ENCODE data around the gene EIF5A2.

- TF ChIP-seq CTCF (IDR thresholded peaks at IDR 0.05; ENCODE audit: low read length) (no peak), EZH2 (IDR thresholded peaks at IDR 0.05; ENCODE audit: borderline replicate concordance, low read length) (no peak)
Measured at GRCh38 chr3:170864525-170865208, 43.8 kb downstream of the EIF5A2 start.

Measured in OCI-LY1 (cell line).